Stimulated activated effector memory CD8-positive, alpha-beta T cell treated with anti-CD3 and anti-CD28 coated beads, Interleukin-12 subunit alpha, Interleukin-12 subunit beta, amount 100 ng/mL, for 72 hours (primary cell): ENCODE results near the gene SF3B6.

Experiments used
- ATAC-seq: fragments of 150-1000 bp; cut with Tn5 transposase; 2 replicates; pipeline ENCODE4 v1.10.0; 2021
- DNase-seq, 2 donors: peaks; one replicate each; pipeline ENCODE4 v3.0.0; 2021 to 2022; ENCODE audit warnings: low spot score in 2 of 2
- H3K27ac Mint-ChIP-seq: one replicate; pipeline ENCODE4 v1.8.0; 2022; ENCODE audit warnings: mild to moderate bottlenecking, mixed read lengths
- H3K36me3 Mint-ChIP-seq: one replicate; pipeline ENCODE4 v1.8.0; 2022; ENCODE audit warnings: mild to moderate bottlenecking, mixed read lengths
- H3K4me1 Mint-ChIP-seq: one replicate; pipeline ENCODE4 v1.8.0; 2022; ENCODE audit warnings: mixed read lengths
- H3K4me3 Mint-ChIP-seq: one replicate; pipeline ENCODE4 v1.8.0; 2022; ENCODE audit warnings: mild to moderate bottlenecking, mixed read lengths
- H3K9me3 Mint-ChIP-seq: one replicate; pipeline ENCODE4 v1.8.0; 2022; ENCODE audit warnings: mixed read lengths

Gene SF3B6

GRCh38 chr2:24077879-24078278, 1.8 kb upstream of the SF3B6 start:
- no peaks in the 10 kb centered on the region for H3K9me3 Mint-ChIP-seq
- peaks cover 55% of the 10 kb centered on the region for H3K36me3 Mint-ChIP-seq
- peak overlapping the region; percentile 92 for H3K4me3 Mint-ChIP-seq
- H3K4me1 Mint-ChIP-seq: peaks cover 32% of the 10 kb centered on the region
- ATAC-seq (no peak), DNase-seq (no peak)
- H3K27ac Mint-ChIP-seq: peak overlapping the region; percentile 96

GRCh38 chr2:24077535-24077877, 1.4 kb upstream of the SF3B6 start:
- peak overlapping the region; percentile 92 for H3K4me3 Mint-ChIP-seq
- H3K4me1 Mint-ChIP-seq: peaks cover 32% of the 10 kb centered on the region
- H3K36me3 Mint-ChIP-seq: peaks cover 58% of the 10 kb centered on the region
- no peak for DNase-seq
- ATAC-seq: no peak
- no peaks in the 10 kb centered on the region for H3K9me3 Mint-ChIP-seq
- peak overlapping the region; percentile 96 for H3K27ac Mint-ChIP-seq

- Mint-ChIP-seq H3K36me3 (peaks cover 64% of the 10 kb centered on the region), H3K4me1 (peaks cover 37% of the 10 kb centered on the region), H3K27ac (peak overlapping the region; percentile 96), H3K4me3 (peak overlapping the region; percentile 92), H3K9me3 (no peaks in the 10 kb centered on the region)
- DNase-seq: no peak
- ATAC-seq: peak; percentile 38
Observed at GRCh38 chr2:24076849-24077534, 866 bp upstream of the SF3B6 start.

GRCh38 chr2:24075259-24075658, 867 bp downstream of the SF3B6 start:
- peak overlapping the region; percentile 92 for H3K4me3 Mint-ChIP-seq
- no peaks in the 10 kb centered on the region for H3K9me3 Mint-ChIP-seq
- peak overlapping the region; percentile 96 for H3K27ac Mint-ChIP-seq
- DNase-seq (no peak), ATAC-seq (no peak)
- peaks cover 64% of the 10 kb centered on the region for H3K36me3 Mint-ChIP-seq
- H3K4me1 Mint-ChIP-seq: peaks cover 37% of the 10 kb centered on the region

GRCh38 chr2:24073816-24074215, 2.3 kb downstream of the SF3B6 start:
- peaks cover 73% of the 10 kb centered on the region for H3K36me3 Mint-ChIP-seq
- peak overlapping the region; percentile 10 for H3K4me3 Mint-ChIP-seq
- no peaks in the 10 kb centered on the region for H3K9me3 Mint-ChIP-seq
- DNase-seq (no peak), ATAC-seq (no peak)
- peaks cover 37% of the 10 kb centered on the region for H3K4me1 Mint-ChIP-seq
- H3K27ac Mint-ChIP-seq: no peak overlapping the region

GRCh38 chr2:24072259-24072658, 3.9 kb downstream of the SF3B6 start:
- Mint-ChIP-seq H3K9me3 (no peaks in the 10 kb centered on the region), H3K4me1 (peaks cover 30% of the 10 kb centered on the region), H3K27ac (peak overlapping the region; percentile 37), H3K4me3 (no peak overlapping the region), H3K36me3 (peaks cover 89% of the 10 kb centered on the region)
- DNase-seq (no peak), ATAC-seq (no peak)

GRCh38 chr2:24065341-24065740, 10.8 kb downstream of the SF3B6 start:
- Mint-ChIP-seq H3K27ac (peak overlapping the region; percentile 54), H3K4me1 (peaks cover 13% of the 10 kb centered on the region), H3K36me3 (peaks cover 41% of the 10 kb centered on the region), H3K4me3 (no peak overlapping the region), H3K9me3 (no peaks in the 10 kb centered on the region)
- DNase-seq (no peak), ATAC-seq (peak; percentile 70)

GRCh38 chr2:24058564-24059271, 17.4 kb downstream of the SF3B6 start:
- Mint-ChIP-seq H3K36me3 (no peaks in the 10 kb centered on the region), H3K9me3 (no peaks in the 10 kb centered on the region), H3K4me3 (no peak overlapping the region), H3K4me1 (peaks cover 4% of the 10 kb centered on the region), H3K27ac (peak overlapping the region; percentile 69)
- ATAC-seq: peak; percentile 16
- DNase-seq: no peak

GRCh38 chr2:24055750-24056149, 20.4 kb downstream of the SF3B6 start:
- no peak for ATAC-seq
- Mint-ChIP-seq H3K9me3 (no peaks in the 10 kb centered on the region), H3K4me3 (no peak overlapping the region), H3K36me3 (no peaks in the 10 kb centered on the region), H3K27ac (no peak overlapping the region), H3K4me1 (peaks cover 4% of the 10 kb centered on the region)
- DNase-seq: no peak

GRCh38 chr2:24054366-24055010, 21.6 kb downstream of the SF3B6 start:
- DNase-seq (no peak), ATAC-seq (no peak)
- Mint-ChIP-seq H3K4me1 (no peaks in the 10 kb centered on the region), H3K4me3 (no peak overlapping the region), H3K36me3 (no peaks in the 10 kb centered on the region), H3K27ac (no peak overlapping the region), H3K9me3 (no peaks in the 10 kb centered on the region)

- Mint-ChIP-seq H3K9me3 (no peaks in the 10 kb centered on the region), H3K27ac (no peak overlapping the region), H3K36me3 (no peaks in the 10 kb centered on the region), H3K4me3 (no peak overlapping the region), H3K4me1 (no peaks in the 10 kb centered on the region)
- ATAC-seq: no peak
- DNase-seq: no peak
Observed at GRCh38 chr2:24052951-24053350, 23.2 kb downstream of the SF3B6 start.

GRCh38 chr2:24051833-24052232, 24.3 kb downstream of the SF3B6 start:
- Mint-ChIP-seq H3K9me3 (no peaks in the 10 kb centered on the region), H3K4me3 (no peak overlapping the region), H3K4me1 (peaks cover 11% of the 10 kb centered on the region), H3K36me3 (peaks cover 7% of the 10 kb centered on the region), H3K27ac (no peak overlapping the region)
- no peak for DNase-seq
- ATAC-seq: no peak

GRCh38 chr2:24050041-24050979, 25.8 kb downstream of the SF3B6 start:
- ATAC-seq (no peak), DNase-seq (peak in 1 of 2 donors; percentile 12)
- no peaks in the 10 kb centered on the region for H3K9me3 Mint-ChIP-seq
- H3K27ac Mint-ChIP-seq: no peak overlapping the region
- peaks cover 20% of the 10 kb centered on the region for H3K4me1 Mint-ChIP-seq
- no peak overlapping the region for H3K4me3 Mint-ChIP-seq
- H3K36me3 Mint-ChIP-seq: peaks cover 7% of the 10 kb centered on the region

GRCh38 chr2:24049485-24050021, 26.6 kb downstream of the SF3B6 start, which contains the start of gene FKBP1B:
Gene FKBP1B, plus strand, starts transcription at chr2:24049741. Its CDS starts 109 bp downstream, at chr2:24049850.
- H3K9me3 Mint-ChIP-seq: no peaks in the 10 kb centered on the region
- ATAC-seq: peak; percentile 61
- peaks cover 7% of the 10 kb centered on the region for H3K36me3 Mint-ChIP-seq
- H3K4me3 Mint-ChIP-seq: no peak within 1 kb of the TSS
- peak; percentile 66 to 78 for DNase-seq
- no peak within 1 kb of the TSS for H3K27ac Mint-ChIP-seq
- peaks cover 26% of the 10 kb centered on the region for H3K4me1 Mint-ChIP-seq
